ENCODE data around the gene PSMG1. TPM values are rescaled to one million over a fixed set of nuclear protein-coding genes. Genes with fewer than 3 reads are reported as not detected.

PSMG1 gene
- total RNA-seq, 1 donor from 2014 or later = 61.9 TPM

GRCh38 chr21:39168800-39169199 is 14.5 kb downstream of the PSMG1 start:
- H3K4me3 Mint-ChIP-seq (ENCODE audit: unreplicated experiment) = no peak overlapping the region
- TF ChIP-seq, protein P1, sequence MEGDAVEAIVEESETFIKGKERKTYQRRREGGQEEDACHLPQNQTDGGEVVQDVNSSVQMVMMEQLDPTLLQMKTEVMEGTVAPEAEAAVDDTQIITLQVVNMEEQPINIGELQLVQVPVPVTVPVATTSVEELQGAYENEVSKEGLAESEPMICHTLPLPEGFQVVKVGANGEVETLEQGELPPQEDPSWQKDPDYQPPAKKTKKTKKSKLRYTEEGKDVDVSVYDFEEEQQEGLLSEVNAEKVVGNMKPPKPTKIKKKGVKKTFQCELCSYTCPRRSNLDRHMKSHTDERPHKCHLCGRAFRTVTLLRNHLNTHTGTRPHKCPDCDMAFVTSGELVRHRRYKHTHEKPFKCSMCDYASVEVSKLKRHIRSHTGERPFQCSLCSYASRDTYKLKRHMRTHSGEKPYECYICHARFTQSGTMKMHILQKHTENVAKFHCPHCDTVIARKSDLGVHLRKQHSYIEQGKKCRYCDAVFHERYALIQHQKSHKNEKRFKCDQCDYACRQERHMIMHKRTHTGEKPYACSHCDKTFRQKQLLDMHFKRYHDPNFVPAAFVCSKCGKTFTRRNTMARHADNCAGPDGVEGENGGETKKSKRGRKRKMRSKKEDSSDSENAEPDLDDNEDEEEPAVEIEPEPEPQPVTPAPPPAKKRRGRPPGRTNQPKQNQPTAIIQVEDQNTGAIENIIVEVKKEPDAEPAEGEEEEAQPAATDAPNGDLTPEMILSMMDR (IDR thresholded peaks at IDR 0.05; ENCODE audit: insufficient read depth, low read depth, low read length) = no peak
- TF ChIP-seq EZH2 (IDR thresholded peaks at IDR 0.05; ENCODE audit: insufficient read depth, low read length) = no peak
- Histone ChIP-seq H3K9me3 (ENCODE audit: insufficient read depth, low read depth, low read length) (peaks cover 8% of the 10 kb centered on the region), H3K9ac (ENCODE audit: low read length) (no peak overlapping the region), H4K20me1 (ENCODE audit: insufficient read depth, low read length) (no peaks in the 10 kb centered on the region), H3K4me1 (ENCODE audit: insufficient read depth, low read length) (no peaks in the 10 kb centered on the region), H3K4me3 (ENCODE audit: insufficient read depth, low read depth, low read length) (no peak overlapping the region), H3K36me3 (ENCODE audit: insufficient read depth, low read length) (peaks cover 11% of the 10 kb centered on the region), H3K79me2 (ENCODE audit: insufficient read depth, low read length) (no peaks in the 10 kb centered on the region), H3K27me3 (ENCODE audit: insufficient read depth, low read length) (no peaks in the 10 kb centered on the region), H3K27ac (ENCODE audit: low read depth, low read length) (no peak overlapping the region), H2AFZ (ENCODE audit: low read depth, low read length) (no peak overlapping the region), H3K4me2 (ENCODE audit: low read length) (no peak overlapping the region)
- H3K27me3 Mint-ChIP-seq (ENCODE audit: low read depth, unreplicated experiment) = no peaks in the 10 kb centered on the region
- peaks cover 13% of the 10 kb centered on the region for H3K9me3 Mint-ChIP-seq (ENCODE audit: unreplicated experiment)
- no peak overlapping the region for H3K27ac Mint-ChIP-seq (ENCODE audit: unreplicated experiment)
- peaks cover 27% of the 10 kb centered on the region for H3K36me3 Mint-ChIP-seq (ENCODE audit: low read depth, unreplicated experiment)
- DNase-seq (ENCODE audit: low read depth) (no peak), FAIRE-seq (no peak)
- H3K4me1 Mint-ChIP-seq (ENCODE audit: low read depth, unreplicated experiment) = peaks cover 2% of the 10 kb centered on the region

DNA sequence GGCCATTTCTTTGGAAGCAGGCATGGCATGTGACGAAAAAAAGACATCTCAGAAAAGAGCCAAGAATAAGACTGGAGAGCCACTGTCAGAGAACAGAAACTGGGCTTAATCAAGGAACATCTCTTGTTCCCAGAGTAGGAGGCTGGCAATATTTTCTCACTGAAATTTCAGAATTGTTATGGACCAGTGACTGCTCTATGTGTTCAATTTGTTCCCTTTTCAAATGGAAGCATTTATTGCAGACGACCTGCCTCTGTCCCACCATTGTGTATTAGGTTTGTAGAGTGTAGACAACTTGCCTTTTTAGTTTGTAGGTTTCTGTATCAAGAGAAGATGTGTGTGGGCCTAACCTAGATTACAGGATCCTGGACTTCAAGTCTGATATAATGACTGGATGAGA is 18.7 kb downstream of the PSMG1 start:
- H3K4me2 ChIP-seq (ENCODE audit: low read length) = no peak overlapping the region
- Mint-ChIP-seq H3K27me3 (ENCODE audit: low read depth, unreplicated experiment) (no peaks in the 10 kb centered on the region), H3K27ac (ENCODE audit: unreplicated experiment) (no peak overlapping the region), H3K4me3 (ENCODE audit: unreplicated experiment) (no peak overlapping the region), H3K9me3 (ENCODE audit: unreplicated experiment) (peaks cover 18% of the 10 kb centered on the region), H3K36me3 (ENCODE audit: low read depth, unreplicated experiment) (peaks cover 13% of the 10 kb centered on the region), H3K4me1 (ENCODE audit: low read depth, unreplicated experiment) (no peaks in the 10 kb centered on the region)
- H3K79me2 ChIP-seq (ENCODE audit: insufficient read depth, low read length) = no peaks in the 10 kb centered on the region
- H3K36me3 ChIP-seq (ENCODE audit: insufficient read depth, low read length) = no peaks in the 10 kb centered on the region
- H3K9me3 ChIP-seq (ENCODE audit: insufficient read depth, low read depth, low read length) = peaks cover 11% of the 10 kb centered on the region
- TF ChIP-seq EZH2 (IDR thresholded peaks at IDR 0.05; ENCODE audit: insufficient read depth, low read length) = no peak
- TF ChIP-seq, protein P1 (IDR thresholded peaks at IDR 0.05; ENCODE audit: insufficient read depth, low read depth, low read length) = no peak
- H3K4me3 ChIP-seq (ENCODE audit: insufficient read depth, low read depth, low read length) = no peak overlapping the region
- no peak for FAIRE-seq
- H4K20me1 ChIP-seq (ENCODE audit: insufficient read depth, low read length) = no peaks in the 10 kb centered on the region
- H3K27ac ChIP-seq (ENCODE audit: low read depth, low read length) = no peak overlapping the region
- no peaks in the 10 kb centered on the region for H3K27me3 ChIP-seq (ENCODE audit: insufficient read depth, low read length)
- no peak overlapping the region for H2AFZ ChIP-seq (ENCODE audit: low read depth, low read length)
- no peak overlapping the region for H3K9ac ChIP-seq (ENCODE audit: low read length)
- DNase-seq (ENCODE audit: low read depth) = no peak
- no peaks in the 10 kb centered on the region for H3K4me1 ChIP-seq (ENCODE audit: insufficient read depth, low read length)

DNA sequence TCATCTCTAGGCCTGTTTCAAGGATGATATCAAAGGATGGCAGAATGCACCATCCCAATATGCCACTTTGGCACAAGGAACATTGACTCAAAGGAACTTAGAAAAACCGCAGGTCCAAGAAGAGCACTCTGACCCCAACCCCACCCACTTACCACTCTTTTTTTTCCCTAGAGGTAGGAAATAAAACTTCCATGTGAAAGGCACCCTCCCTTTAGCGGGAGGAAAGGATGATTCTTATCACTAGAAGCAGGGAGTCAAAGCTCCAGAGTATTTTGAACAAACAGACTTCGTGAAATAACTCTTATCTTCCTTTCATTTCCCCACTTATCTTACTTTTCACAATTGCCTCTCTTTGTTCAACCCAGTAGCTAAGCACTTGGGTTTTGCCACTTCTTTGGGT is 22.2 kb downstream of the PSMG1 start:
- Histone ChIP-seq H3K9ac (ENCODE audit: low read length) (no peak overlapping the region), H2AFZ (ENCODE audit: low read depth, low read length) (no peak overlapping the region), H3K36me3 (ENCODE audit: insufficient read depth, low read length) (no peaks in the 10 kb centered on the region), H3K4me3 (ENCODE audit: insufficient read depth, low read depth, low read length) (no peak overlapping the region), H3K27ac (ENCODE audit: low read depth, low read length) (no peak overlapping the region), H3K79me2 (ENCODE audit: insufficient read depth, low read length) (no peaks in the 10 kb centered on the region), H3K9me3 (ENCODE audit: insufficient read depth, low read depth, low read length) (peaks cover 11% of the 10 kb centered on the region), H4K20me1 (ENCODE audit: insufficient read depth, low read length) (no peaks in the 10 kb centered on the region), H3K4me1 (ENCODE audit: insufficient read depth, low read length) (peaks cover 2% of the 10 kb centered on the region), H3K27me3 (ENCODE audit: insufficient read depth, low read length) (no peaks in the 10 kb centered on the region), H3K4me2 (ENCODE audit: low read length) (no peak overlapping the region)
- Mint-ChIP-seq H3K27me3 (ENCODE audit: low read depth, unreplicated experiment) (no peaks in the 10 kb centered on the region), H3K4me3 (ENCODE audit: unreplicated experiment) (no peak overlapping the region), H3K36me3 (ENCODE audit: low read depth, unreplicated experiment) (peaks cover 4% of the 10 kb centered on the region), H3K27ac (ENCODE audit: unreplicated experiment) (no peak overlapping the region), H3K4me1 (ENCODE audit: low read depth, unreplicated experiment) (no peaks in the 10 kb centered on the region), H3K9me3 (ENCODE audit: unreplicated experiment) (peaks cover 13% of the 10 kb centered on the region)
- no peak for TF ChIP-seq EZH2 (IDR thresholded peaks at IDR 0.05; ENCODE audit: insufficient read depth, low read length)
- TF ChIP-seq, protein P1 (IDR thresholded peaks at IDR 0.05; ENCODE audit: insufficient read depth, low read depth, low read length) = no peak
- no peak for FAIRE-seq
- no peak for DNase-seq (ENCODE audit: low read depth)

Data from astrocyte (in vitro differentiated cells and primary cell).